ENCODE results near the gene THAP4.

The THAP4 gene

GRCh38 chr2:241558532-241559322 is 78.2 kb downstream of the THAP4 start, which contains the start of gene BOK:
Gene BOK, plus strand, starts transcription at chr2:241558745. Its CDS starts 739 bp downstream, at chr2:241559484.
- intact Hi-C loops (cut with DNase I): loop anchor here (5.0 kb wide), 1 partner anchor 51 kb away; the partner anchor contains the start of gene STK25
- DNase-seq: peak; percentile 53 to 96 (median 72)

- DNase-seq: no peak
- intact Hi-C loops (cut with DNase I): loop anchor here (5.0 kb wide), 1 partner anchor 49 kb away; the partner anchor contains the start of gene STK25
Observed at GRCh38 chr2:241556746-241557145, 80.2 kb downstream of the THAP4 start.

DNA sequence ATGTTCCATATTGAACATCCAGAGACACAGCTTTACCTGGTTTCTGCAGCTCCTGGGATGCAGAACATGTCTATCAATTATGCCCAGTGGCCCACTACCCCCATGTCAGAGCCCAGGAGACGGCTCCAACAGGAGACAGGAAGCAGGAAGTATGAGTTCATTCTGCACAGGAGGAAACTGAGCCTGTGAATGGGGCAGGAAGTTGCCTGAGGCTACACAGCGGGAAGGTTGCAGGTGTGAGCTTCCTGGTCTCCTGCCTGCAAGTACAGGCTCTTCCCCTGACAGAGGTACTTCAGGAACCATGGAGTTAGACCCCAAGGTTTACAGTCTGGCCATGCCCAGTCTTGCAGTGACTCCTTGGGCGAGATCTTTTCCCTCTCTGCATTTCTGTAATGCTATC is 81.2 kb downstream of the THAP4 start:
- peak in 1 of 10 donors; percentile 2 for DNase-seq
- intact Hi-C loops (cut with DNase I): loop anchor here (5.0 kb wide), 1 partner anchor 48 kb away; the partner anchor contains the start of gene STK25

GRCh38 chr2:241554610-241555322 is 82.2 kb downstream of the THAP4 start:
- no peak for DNase-seq
- intact Hi-C loops (cut with DNase I): loop anchor here (5.0 kb wide), 1 partner anchor 47 kb away; the partner anchor contains the start of gene STK25

DNA sequence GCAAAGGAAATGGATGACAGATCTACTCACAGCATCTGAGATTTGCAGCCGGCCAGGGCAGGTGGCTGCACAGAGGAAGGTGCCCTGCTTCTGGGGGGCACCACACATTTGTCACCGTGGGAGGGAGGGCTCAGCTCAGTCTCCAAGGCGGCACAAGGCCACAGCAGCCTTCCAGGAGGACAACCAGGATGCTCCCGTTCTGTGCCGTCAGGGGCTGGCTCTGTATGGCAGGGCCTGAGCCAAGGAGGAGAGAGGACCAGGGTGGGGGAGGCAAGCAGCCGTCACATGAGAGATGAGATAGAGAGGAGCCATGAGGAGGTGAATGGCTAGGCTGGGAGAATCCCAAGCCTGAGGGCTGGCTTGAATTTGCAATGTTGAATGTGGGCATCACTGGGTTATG is 83.0 kb downstream of the THAP4 start:
- intact Hi-C loops (cut with DNase I): no loop called here
- peak in 1 of 10 donors; percentile 82 for DNase-seq

GRCh38 chr2:241553512-241553830 is 83.5 kb downstream of the THAP4 start:
- intact Hi-C loops (cut with DNase I): no loop called here
- DNase-seq: no peak

GRCh38 chr2:241551998-241552737 is 84.8 kb downstream of the THAP4 start:
- intact Hi-C loops (cut with DNase I): no loop called here

GRCh38 chr2:241551599-241551997 is 85.4 kb downstream of the THAP4 start:
- peak in 2 of 10 donors; percentile 68 to 76 for DNase-seq
- intact Hi-C loops (cut with DNase I): no loop called here

More at GRCh38 chr2:241551998-241552737, 84.8 kb downstream of the THAP4 start:
- peak in 2 of 10 donors; percentile 77 to 79 for DNase-seq

GRCh38 chr2:241550616-241551580 is 86.1 kb downstream of the THAP4 start:
- intact Hi-C loops (cut with DNase I): no loop called here
- DNase-seq: peak in 1 of 10 donors; percentile 72

- intact Hi-C loops (cut with DNase I): no loop called here
Observed at GRCh38 chr2:241548451-241548835, 88.5 kb downstream of the THAP4 start.

GRCh38 chr2:241547781-241548450 is 89.0 kb downstream of the THAP4 start:
- intact Hi-C loops (cut with DNase I): no loop called here
- DNase-seq: peak in 2 of 10 donors; percentile 57 to 76

More at GRCh38 chr2:241548451-241548835, 88.5 kb downstream of the THAP4 start:
- peak in 2 of 10 donors; percentile 35 to 55 for DNase-seq

GRCh38 chr2:241546771-241547498 is 90.0 kb downstream of the THAP4 start:
- peak in 5 of 10 donors; percentile 15 to 82 (median 46) for DNase-seq
- intact Hi-C loops (cut with DNase I): no loop called here

DNA sequence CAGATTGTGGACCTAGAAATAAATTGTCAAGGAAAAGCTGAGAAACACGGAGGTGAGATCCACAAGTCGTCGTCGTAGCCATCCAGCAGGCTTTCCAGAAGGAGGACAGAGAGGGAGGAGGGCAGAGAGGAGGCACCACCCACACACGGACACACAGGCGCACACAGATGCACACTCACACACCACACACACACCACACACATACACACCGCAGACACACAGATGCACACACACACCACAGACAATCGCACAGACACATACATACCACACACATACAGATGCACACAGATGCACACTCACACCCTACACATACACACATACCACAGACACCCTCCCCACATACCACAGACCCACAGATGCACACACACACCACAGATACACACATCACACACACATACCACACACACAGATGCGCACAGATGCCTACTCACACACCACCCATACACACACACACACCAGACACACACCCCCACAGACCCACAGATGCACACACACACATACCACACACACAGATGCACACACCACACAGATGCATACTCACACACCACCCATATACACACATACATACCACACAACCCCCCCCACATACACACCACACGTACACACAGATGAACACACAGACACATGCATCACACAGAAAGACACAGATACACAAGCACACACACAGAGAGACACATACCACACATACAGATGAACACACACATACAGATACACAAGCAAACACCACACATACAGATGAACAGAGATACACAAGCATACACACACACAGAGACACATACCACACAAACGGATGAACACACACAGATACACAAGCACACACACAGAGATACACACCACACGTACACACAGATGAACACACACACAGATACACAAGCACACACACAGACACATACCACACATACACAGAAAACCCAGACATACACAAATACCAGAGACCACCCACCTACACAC is 91.2 kb downstream of the THAP4 start:
- intact Hi-C loops (cut with DNase I): no loop called here
- DNase-seq: peak in 3 of 10 donors; percentile 2 to 85 (median 61)

DNA sequence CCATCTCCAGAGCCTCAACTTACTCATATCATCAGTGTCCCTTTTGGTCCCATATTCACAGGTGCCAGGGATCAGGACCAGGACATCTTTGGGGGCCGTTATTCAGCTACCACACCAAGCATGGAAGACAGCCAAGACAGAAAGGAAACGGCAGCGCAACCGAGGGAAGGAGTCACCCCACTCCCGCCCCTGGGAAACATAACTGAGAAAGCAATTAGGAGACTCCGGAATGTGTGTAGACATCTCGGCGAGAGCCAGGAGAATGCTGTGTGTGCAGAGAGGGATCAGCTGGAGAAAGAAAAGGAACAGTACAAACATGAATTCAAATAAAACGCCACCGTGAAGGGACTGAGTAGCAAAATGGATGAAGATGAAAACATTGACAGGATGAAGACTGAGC is 91.9 kb downstream of the THAP4 start:
- peak in 1 of 10 donors; percentile 28 for DNase-seq
- intact Hi-C loops (cut with DNase I): no loop called here

- DNase-seq: peak in 3 of 10 donors; percentile 44 to 90 (median 62)
- intact Hi-C loops (cut with DNase I): no loop called here
Observed at GRCh38 chr2:241542278-241542605, 94.7 kb downstream of the THAP4 start.

DNA sequence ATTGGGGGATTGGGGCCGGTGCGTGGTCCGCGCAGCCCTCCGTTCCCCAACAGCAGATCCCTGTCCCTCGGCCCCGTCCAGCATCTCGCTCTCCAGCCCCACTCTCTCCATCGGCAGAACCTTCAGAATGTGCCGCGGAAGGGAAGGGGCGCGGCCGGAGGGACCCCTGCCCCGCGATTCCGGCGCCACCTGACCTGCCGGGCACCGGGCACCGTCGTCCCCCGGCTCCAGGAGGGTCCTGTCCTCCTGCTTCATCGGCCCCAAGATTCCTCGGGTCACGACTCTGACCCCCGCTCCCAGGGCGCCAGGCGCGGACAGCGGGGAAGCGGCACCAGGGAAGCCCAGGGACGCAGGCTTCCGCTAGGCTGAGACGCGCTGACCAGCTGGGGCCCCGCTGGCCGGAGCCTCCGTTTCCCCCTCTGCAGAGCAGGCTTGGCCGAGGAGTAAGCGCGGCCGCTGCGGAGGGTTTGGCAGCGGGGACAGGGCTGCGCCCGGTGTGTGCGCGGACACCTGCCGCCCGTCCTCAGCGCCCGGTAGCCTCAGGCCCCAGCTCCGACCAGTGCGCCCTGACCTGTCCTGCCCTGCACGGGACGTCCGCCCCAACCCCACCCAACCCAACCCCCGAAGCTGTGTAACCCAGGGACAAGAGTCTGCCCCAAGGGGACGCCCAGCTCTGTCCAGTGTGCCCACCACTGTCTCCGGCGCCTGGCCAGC is 95.2 kb downstream of the THAP4 start:
- intact Hi-C loops (cut with DNase I): no loop called here
- DNase-seq: peak in 2 of 10 donors; percentile 70 to 81
